Measurements from ENCODE around the gene UHRF1. TPM values are rescaled to one million over a fixed set of nuclear protein-coding genes. Genes with fewer than 3 reads are reported as not detected.
"Not testable (repeated sequence)": the region's sequence is repeated elsewhere in the genome, so short reads cannot be mapped to it uniquely, and the experiment has no call there.

The UHRF1 gene
- total RNA-seq, 1 experiment from 2014 or later, result 95.9 TPM

GRCh38 chr19:4933528-4933927 lies 24.2 kb downstream of the UHRF1 start:
- no peak for DNase-seq (ENCODE audit: low spot score)

GRCh38 chr19:4935444-4935843 lies 26.1 kb downstream of the UHRF1 start:
- no peak for DNase-seq (ENCODE audit: low spot score)

- DNase-seq (ENCODE audit: low spot score), result no peak
These were observed 27.8 kb downstream of the UHRF1 start for GRCh38 chr19:4937060-4937459.

- DNase-seq (ENCODE audit: low spot score), result not testable (repeated sequence)
These were observed 29.2 kb downstream of the UHRF1 start for GRCh38 chr19:4938461-4938860.

- no peak for DNase-seq (ENCODE audit: low spot score)
These were observed 30.2 kb downstream of the UHRF1 start for GRCh38 chr19:4939466-4939865.

- not testable (repeated sequence) for DNase-seq (ENCODE audit: low spot score)
These were observed 32.4 kb downstream of the UHRF1 start for GRCh38 chr19:4941638-4942169.

GRCh38 chr19:4950650-4951049 lies 41.3 kb downstream of the UHRF1 start:
- not testable (repeated sequence) for DNase-seq (ENCODE audit: low spot score)

- DNase-seq (ENCODE audit: low spot score), result no peak
These were observed 42.4 kb downstream of the UHRF1 start for GRCh38 chr19:4951656-4952055.

GRCh38 chr19:4952945-4953344 lies 43.6 kb downstream of the UHRF1 start:
- no peak for DNase-seq (ENCODE audit: low spot score)

GRCh38 chr19:4954320-4955149 lies 45.2 kb downstream of the UHRF1 start:
- not testable (repeated sequence) for DNase-seq (ENCODE audit: low spot score)

GRCh38 chr19:4955274-4955673 lies 46.0 kb downstream of the UHRF1 start:
- DNase-seq (ENCODE audit: low spot score), result no peak

- DNase-seq (ENCODE audit: low spot score), result no peak
These were observed 48.7 kb downstream of the UHRF1 start for GRCh38 chr19:4957981-4958380.

GRCh38 chr19:4962085-4962619 lies 52.9 kb downstream of the UHRF1 start:
- no peak for DNase-seq (ENCODE audit: low spot score)

GRCh38 chr19:4965061-4965460 lies 55.8 kb downstream of the UHRF1 start:
- DNase-seq (ENCODE audit: low spot score), result no peak

- no peak for DNase-seq (ENCODE audit: low spot score)
These were observed 57.3 kb downstream of the UHRF1 start for GRCh38 chr19:4966591-4966990.

- no peak for DNase-seq (ENCODE audit: low spot score)
These were observed 58.6 kb downstream of the UHRF1 start for GRCh38 chr19:4967738-4968461.

- DNase-seq (ENCODE audit: low spot score), result peak; percentile 96
These were observed 59.4 kb downstream of the UHRF1 start, which contains the start of gene KDM4B for GRCh38 chr19:4968462-4969291. TSS of gene KDM4B (plus strand) at chr19:4969113. CDS start at chr19:5032891, 63,778 bp downstream.

- no peak for DNase-seq (ENCODE audit: low spot score)
These were observed 60.0 kb downstream of the UHRF1 start for GRCh38 chr19:4969292-4969771.

- peak; percentile 18 for DNase-seq (ENCODE audit: low spot score)
These were observed 60.7 kb downstream of the UHRF1 start for GRCh38 chr19:4969772-4970531.

All from HT-29 (cell line).